Activated CD4-positive, alpha-beta T cell treated with anti-CD3 and anti-CD28 coated beads, Interleukin-2, Interleukin-6, amounts not matched to agents 100 ng/mL and 50 ng/mL, durations not matched to agents 16 hours and 8 hours (primary cell): ENCODE measurements around the gene SLC24A3.
A peak's percentile ranks its signal among the peaks of the same experiment; 100 is the strongest.

ENCODE experiments used
- DNase-seq: peaks from one replicate; pipeline ENCODE4 v3.0.0-alpha.2; 2020

Gene SLC24A3

DNA sequence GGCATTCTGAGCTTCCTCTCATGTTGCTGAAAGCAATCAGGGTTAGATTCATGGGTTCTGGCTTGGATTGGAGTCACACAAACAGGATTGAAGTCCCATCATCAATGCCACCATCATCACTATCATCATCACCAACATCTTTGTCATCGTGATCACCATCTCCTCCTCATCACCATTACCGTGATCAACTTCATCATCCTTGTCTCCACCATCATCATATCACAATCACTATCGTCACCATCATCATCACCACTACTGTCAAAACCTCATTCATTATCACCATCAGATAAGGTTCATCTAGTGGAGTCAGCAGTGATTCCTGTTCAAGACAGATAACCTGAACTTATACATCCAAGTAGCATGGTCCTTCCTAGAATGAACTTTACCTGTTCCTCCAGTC is 351.8 kb downstream of the SLC24A3 start:
- no peak for DNase-seq

DNA sequence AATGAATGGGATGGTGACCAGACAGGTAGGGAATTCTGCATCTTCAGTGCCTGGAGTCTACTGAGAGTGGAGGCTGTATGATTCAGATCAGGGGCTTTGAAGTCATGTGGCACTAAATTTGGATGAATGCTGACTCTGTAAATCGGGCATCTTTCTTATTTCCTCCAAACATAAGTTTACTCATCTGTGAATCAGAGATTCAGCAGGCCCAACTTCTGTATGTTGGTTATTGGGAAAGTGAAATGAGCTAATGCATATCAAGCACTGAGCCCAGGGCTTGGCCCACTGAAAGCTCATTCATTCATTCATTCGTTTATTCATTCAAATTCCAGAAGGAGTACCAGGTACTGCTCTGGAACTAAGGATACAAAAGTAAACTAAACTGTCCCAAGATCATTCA is 353.3 kb downstream of the SLC24A3 start:
- DNase-seq = no peak

DNA sequence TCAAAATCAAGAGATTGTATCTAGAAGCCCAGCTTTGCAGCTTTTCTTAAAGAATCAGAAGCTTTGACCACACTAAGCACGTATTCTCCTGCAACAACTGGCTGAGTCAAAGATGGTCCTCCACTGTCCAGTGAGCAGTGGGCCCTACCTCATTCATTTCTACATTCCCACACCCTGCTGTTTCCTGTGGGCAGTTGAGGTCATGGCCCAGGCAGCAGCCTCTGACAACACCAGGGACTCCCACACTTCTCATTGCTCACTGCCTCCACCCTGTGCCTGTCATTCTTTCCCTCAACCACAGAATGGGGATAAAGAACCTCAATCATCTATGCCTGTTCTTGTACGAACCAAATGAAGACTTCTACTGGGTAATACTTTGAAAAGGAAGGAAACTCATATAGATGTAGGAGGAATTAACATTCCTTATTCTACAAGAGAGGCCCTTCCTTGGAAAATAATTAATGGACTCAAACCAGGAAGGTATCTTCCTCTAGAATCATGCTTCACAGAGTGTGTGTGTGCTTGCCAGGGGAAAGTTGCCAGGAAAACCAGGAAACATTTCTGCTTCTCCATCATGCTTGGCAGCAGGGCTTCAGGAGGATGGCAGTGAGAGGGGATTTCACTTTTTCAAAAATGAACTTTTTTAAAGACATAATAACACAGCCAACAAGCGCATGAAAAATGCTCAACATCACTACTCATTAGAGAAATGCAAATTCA is 353.9 kb downstream of the SLC24A3 start:
- DNase-seq = no peak

- DNase-seq = no peak
These were observed 355.7 kb downstream of the SLC24A3 start for GRCh38 chr20:19568128-19568527.

GRCh38 chr20:19571996-19572395 is 359.6 kb downstream of the SLC24A3 start:
- no peak for DNase-seq

DNA sequence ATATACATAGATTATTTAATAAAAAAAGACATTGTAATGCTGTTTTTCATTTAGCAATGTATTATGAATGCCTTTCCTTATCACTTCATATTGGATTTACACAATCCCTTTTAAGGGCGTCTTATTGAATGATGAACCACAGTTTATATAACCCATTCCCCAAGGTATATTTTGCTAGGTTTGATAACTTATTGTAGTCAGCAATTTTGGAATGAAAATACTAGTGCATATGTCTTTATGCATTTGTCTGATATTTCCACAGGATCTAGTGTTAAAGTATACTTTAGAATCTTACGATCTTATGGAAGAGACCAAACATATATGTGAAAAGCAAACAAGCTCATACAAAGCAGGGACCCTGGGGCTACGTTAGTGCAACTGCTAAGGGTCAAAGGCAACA is 365.2 kb downstream of the SLC24A3 start:
- DNase-seq = no peak

DNA sequence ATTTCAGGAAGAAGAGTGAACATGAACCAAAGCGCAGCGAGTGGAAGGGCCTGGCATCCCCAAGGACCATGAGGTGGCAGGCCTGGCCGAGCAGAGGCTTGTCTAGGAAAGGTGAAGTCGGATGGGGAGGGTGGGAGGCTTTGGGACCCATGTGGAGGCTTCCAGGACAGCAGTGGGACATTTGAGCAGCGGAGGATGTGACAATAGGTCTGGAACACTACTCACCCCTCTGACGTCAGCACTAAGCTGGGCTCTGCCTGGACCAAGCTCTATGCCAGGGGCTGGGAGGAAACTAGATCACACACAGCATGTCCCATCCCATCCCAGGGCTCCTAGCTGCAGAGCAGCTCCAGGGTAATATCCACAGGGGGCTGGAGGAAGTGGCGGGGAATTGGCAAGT is 370.3 kb downstream of the SLC24A3 start:
- DNase-seq = no peak

DNA sequence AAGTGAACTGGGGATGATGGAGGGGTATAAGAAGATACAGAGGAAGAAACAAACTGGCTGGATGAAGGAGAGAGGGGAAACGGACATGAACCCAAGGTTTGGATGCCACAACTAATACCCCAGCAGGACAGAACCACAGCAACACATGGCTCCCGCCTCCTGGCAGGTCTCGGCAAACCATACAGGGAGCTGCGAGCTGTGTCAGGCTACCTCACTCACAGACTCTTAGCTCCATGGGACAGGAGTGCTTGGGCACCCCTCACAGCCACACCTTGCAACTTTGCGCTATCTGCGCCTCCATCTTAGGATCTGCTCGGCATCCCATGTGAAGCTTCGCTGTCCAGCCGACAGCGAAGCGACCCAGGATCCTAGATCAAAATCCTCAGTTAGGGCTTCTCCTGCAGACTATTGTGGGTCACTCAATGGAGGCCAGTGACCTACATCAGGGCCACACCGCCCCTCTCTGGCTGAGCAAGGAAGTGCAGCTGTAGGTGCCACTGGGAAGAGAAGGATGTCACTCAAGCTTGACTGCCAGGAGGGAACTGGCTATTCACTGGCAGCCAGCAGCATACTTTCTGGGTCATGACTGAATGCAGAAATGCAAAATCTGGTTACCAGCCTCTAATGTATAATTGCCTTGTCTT is 371.2 kb downstream of the SLC24A3 start:
- peak; percentile 54 for DNase-seq

DNA sequence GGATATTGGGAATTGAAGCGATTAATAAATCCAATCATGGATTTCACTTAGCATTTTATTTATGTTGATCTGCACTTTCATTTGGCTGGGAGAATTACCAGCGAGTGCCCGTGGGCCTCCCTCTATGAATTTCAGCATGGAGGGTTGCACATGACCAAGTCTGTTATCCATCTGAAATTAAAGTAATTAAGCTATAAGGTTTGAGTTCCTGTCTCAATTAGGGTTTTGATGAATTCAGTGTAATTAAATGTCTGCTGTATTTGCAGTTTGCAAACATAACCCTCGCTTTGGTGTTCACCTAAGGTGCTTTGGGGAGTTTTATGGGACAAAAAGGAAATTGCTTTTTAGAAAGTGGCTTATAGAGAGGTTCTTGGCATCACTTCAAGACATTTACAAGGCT is 375.8 kb downstream of the SLC24A3 start:
- DNase-seq = no peak

- DNase-seq = no peak
These were observed 376.3 kb downstream of the SLC24A3 start for GRCh38 chr20:19588732-19589131.

- no peak for DNase-seq
These were observed 377.4 kb downstream of the SLC24A3 start for GRCh38 chr20:19589787-19590362.

- DNase-seq = no peak
These were observed 377.9 kb downstream of the SLC24A3 start for GRCh38 chr20:19590382-19590781.

- no peak for DNase-seq
These were observed 381.3 kb downstream of the SLC24A3 start for GRCh38 chr20:19593762-19594161.

DNA sequence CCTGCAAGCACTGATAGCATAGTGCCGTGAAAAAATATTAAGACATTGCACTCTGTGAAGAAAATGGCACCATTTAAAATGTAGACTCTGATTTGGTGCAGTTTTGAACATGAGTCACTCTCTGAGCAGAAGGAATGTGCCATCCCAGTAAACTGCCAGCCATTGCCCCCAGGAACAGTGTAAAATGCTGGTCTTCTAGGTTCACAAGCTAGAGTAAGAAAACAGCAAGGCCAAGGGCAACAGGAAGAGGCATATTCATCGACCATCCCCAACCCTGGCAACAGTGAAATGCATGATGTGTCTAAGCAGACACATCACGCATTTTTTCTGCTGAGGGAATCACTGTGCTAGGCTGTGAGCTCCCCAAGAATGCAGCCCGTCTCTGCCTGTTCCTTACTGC is 382.5 kb downstream of the SLC24A3 start:
- no peak for DNase-seq

- DNase-seq = no peak
These were observed 385.8 kb downstream of the SLC24A3 start for GRCh38 chr20:19598117-19598850.

- no peak for DNase-seq
These were observed 386.8 kb downstream of the SLC24A3 start for GRCh38 chr20:19599200-19599599.

- DNase-seq = no peak
These were observed 387.6 kb downstream of the SLC24A3 start for GRCh38 chr20:19600042-19600441.

DNA sequence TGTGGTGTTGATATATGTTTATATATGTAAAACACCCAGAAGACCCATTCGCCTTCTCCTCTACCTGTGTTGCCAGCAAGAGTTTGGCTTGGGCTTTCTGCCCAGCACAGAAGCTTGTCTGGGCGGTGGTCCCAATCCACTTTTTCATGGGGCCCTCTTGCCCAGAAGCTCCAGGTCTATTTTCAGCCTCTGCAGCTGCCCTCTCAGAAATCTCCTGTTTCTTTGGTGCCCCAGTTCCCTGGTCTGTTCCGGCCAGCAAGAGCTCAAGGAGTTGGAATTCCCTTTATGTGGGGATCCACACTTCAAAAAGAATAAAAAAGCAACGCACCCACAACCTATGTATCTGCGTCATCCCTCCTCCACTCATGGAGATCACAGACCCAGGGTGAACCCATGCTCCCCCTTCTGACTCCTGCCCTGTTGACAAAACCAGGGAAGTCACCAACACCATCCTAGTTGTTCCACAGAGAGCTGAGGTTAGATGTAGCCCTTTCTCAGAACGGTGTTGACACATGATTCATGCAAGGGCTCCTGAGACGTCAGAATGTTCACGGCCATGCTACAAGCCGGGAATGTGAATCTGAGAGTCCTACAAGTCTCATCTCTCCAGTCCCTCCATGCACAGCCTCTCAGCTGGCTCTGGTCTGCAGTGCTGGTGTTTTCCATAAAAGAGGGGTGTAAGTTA is 388.8 kb downstream of the SLC24A3 start:
- DNase-seq = no peak

DNA sequence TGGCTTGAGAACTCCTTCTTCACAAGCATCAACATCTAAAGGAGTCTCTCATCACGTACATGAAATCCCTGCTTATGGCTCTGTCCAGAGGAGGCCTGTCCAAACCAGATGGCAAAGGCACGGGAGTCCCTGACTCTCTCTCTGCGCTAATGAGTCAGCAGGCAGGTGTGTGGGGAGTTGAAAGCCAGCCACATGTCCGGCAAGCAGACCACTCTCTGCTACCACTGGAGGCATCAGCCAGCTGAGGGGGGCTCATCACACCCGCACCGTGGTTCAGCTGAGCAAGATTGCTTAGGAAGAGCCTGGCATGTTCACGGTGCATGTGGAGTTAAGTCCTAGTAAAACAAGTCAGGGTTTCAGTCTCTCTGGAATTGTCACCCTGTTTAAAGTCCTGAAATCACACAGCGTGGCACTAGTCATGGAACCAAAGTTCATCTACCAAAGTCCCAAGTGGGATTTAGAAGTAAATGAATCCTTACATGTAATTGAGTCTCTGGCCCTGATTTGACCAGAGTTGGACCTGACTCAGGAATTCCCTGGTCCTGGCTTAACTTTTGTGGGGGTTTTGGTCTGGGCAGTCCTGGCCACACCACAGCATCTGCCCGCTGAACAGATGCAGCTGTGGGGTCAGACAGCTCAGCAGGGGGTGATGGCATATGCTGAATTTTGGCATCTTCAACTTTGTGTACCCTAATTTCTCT is 390.4 kb downstream of the SLC24A3 start:
- no peak for DNase-seq

- no peak for DNase-seq
These were observed 390.9 kb downstream of the SLC24A3 start for GRCh38 chr20:19603376-19603750.

DNA sequence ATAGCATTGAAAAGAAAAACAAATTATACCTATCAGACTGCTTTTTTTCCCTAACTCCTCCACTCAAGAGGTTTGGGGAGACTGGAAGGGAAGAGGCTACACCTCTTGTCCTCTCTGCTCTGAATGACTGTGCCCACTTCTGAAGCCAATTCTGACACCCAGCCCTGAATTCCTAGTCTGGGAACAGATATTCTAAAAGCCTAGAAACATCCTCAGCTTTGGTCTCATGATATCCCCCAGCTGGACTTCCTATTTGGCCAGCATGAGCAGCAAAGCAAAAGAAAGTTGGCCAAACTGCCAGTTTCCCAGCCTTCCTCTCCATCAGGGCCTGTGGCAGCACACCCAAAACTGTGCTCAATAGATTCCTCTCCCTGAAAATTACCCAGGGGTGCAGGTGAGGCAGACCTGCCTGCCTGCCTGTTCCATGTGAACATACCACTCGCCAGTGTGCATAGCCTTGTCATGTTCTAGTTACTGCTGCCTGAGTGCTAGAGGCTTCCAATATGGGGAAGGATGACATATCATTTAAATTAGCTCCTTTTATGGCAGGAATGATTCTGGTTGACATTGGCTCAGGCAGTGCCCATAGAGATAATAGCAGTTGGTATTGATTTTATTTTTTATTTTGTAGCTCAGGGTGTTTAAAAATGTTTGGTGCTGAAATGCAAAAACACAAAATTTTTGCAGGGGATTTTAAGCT is 393.5 kb downstream of the SLC24A3 start:
- no peak for DNase-seq
